Liver (tissue), 9 donors: ENCODE data around the gene PTPRN2. TPM values are rescaled to one million over a fixed set of nuclear protein-coding genes. Genes with fewer than 3 reads are reported as not detected.

ENCODE experiments used
- DNase-seq: peaks from one replicate; pipeline ENCODE4 v3.0.0-alpha.2; 2017; ENCODE audit warnings: low spot score
- H3K27ac ChIP-seq, 2 donors: one replicate each; pipeline ENCODE4 v1.7.0; 2013; ENCODE audit warnings: inconsistent platforms in 2 of 2, low read length in 2 of 2, control low read depth in 1 of 2, low read depth in 1 of 2, mild to moderate bottlenecking in 1 of 2
- H3K27me3 ChIP-seq, 4 donors: one replicate each; pipeline versions ENCODE4 v1.6.1 to v1.7.0; 2013; ENCODE audit warnings: low read length in 3 of 4, inconsistent platforms in 1 of 4, mild to moderate bottlenecking in 1 of 4, moderate library complexity in 1 of 4; ENCODE audit not compliant: control insufficient read depth in 4 of 4, insufficient read depth in 4 of 4
- H3K36me3 ChIP-seq, 4 donors: one replicate each; pipeline versions ENCODE4 v1.6.1 to v1.7.0; 2013; ENCODE audit warnings: low read length in 3 of 4, mild to moderate bottlenecking in 3 of 4, low read depth in 1 of 4, moderate library complexity in 1 of 4; ENCODE audit not compliant: control insufficient read depth in 4 of 4, insufficient read depth in 3 of 4
- H3K4me1 ChIP-seq, 4 donors: one replicate each; pipeline versions ENCODE4 v1.6.1 to v1.7.0; 2013; ENCODE audit warnings: low read length in 3 of 4, mild to moderate bottlenecking in 3 of 4, moderate library complexity in 1 of 4; ENCODE audit not compliant: control insufficient read depth in 4 of 4, insufficient read depth in 4 of 4
- H3K4me3 ChIP-seq, 3 donors: one replicate each; pipeline versions ENCODE4 v1.6.1 to v1.7.0; 2013; ENCODE audit warnings: low read length in 3 of 3, control low read depth in 1 of 3, low read depth in 1 of 3, mild to moderate bottlenecking in 1 of 3
- H3K9ac ChIP-seq, 2 donors: one replicate each; pipeline ENCODE4 v1.7.0; 2013; ENCODE audit warnings: low read length in 2 of 2, mild to moderate bottlenecking in 2 of 2, moderate library complexity in 2 of 2, control low read depth in 1 of 2, low read depth in 1 of 2
- H3K9me3 ChIP-seq, 4 donors: one replicate each; pipeline versions ENCODE4 v1.6.1 to v1.7.0; 2013; ENCODE audit warnings: low read length in 3 of 4; ENCODE audit not compliant: control insufficient read depth in 4 of 4
- ATF3 ChIP-seq: IDR thresholded peaks from 2 replicates; pipeline ENCODE4 v1.6.1; 2016; ENCODE audit warnings: antibody characterized with exemption
- EGR1 ChIP-seq, 2 donors: IDR thresholded peaks; 2 replicates each; pipeline ENCODE4 v1.6.1; 2016 to 2018; ENCODE audit warnings: antibody characterized with exemption in 2 of 2, low read depth in 2 of 2
- FOXA1 ChIP-seq: IDR thresholded peaks from 2 replicates; pipeline ENCODE4 v1.6.1; 2016; ENCODE audit warnings: antibody characterized with exemption
- FOXA2 ChIP-seq: IDR thresholded peaks from 2 replicates; pipeline ENCODE4 v1.6.1; 2016; ENCODE audit warnings: antibody characterized with exemption
- GABPA ChIP-seq, 2 donors: IDR thresholded peaks in 1 of 2; conservative IDR thresholded peaks in 1 of 2; 2 replicates each; pipeline ENCODE4 v1.6.1; 2016; ENCODE audit warnings: antibody characterized with exemption in 2 of 2, mild to moderate bottlenecking in 1 of 2, moderate library complexity in 1 of 2
- HNF4A ChIP-seq, 2 donors: conservative IDR thresholded peaks; 2 replicates each; pipeline ENCODE4 v1.6.1; 2016; ENCODE audit warnings: antibody characterized with exemption in 2 of 2, mild to moderate bottlenecking in 2 of 2
- HNF4G ChIP-seq: IDR thresholded peaks from 2 replicates; pipeline ENCODE4 v1.6.1; 2016; ENCODE audit warnings: antibody characterized with exemption
- JUND ChIP-seq, 2 donors: IDR thresholded peaks; 2 replicates each; pipeline ENCODE4 v1.6.1; 2016; ENCODE audit warnings: antibody characterized with exemption in 2 of 2
- MAX ChIP-seq: IDR thresholded peaks from 2 replicates; pipeline ENCODE4 v1.6.1; 2016; ENCODE audit warnings: antibody characterized with exemption
- NR2F2 ChIP-seq: IDR thresholded peaks from 2 replicates; pipeline ENCODE4 v1.6.1; 2016; ENCODE audit warnings: antibody characterized with exemption
- REST ChIP-seq: IDR thresholded peaks from 2 replicates; pipeline ENCODE4 v1.6.1; 2016; ENCODE audit warnings: antibody characterized with exemption, mild to moderate bottlenecking
- SP1 ChIP-seq: IDR thresholded peaks from 2 replicates; pipeline ENCODE4 v1.6.1; 2018; ENCODE audit warnings: antibody characterized with exemption, mild to moderate bottlenecking
- TAF1 ChIP-seq: conservative IDR thresholded peaks from 2 replicates; pipeline ENCODE4 v1.6.1; 2016; ENCODE audit warnings: antibody characterized with exemption, mild to moderate bottlenecking
- ZBTB33 ChIP-seq: IDR thresholded peaks from 2 replicates; pipeline ENCODE4 v1.6.1; 2016; ENCODE audit warnings: antibody characterized with exemption
- WGBS: extraction: QIAGEN DNeasy Blood & Tissue Kit; methylation state at CpG from one replicate; pipeline ENCODE4 v1.1.7; 2013; 5-methylcytosine and 5-hydroxymethylcytosine counted together
- polyA plus RNA-seq, 2 donors: library from polyadenylated mRNA; stranded (reverse) in 1 of 2; unstranded in 1 of 2; fragments of 200-250 nt in 1 of 2; fragments of >200 nt in 1 of 2; fragmentation: Nextera tagmentation in 1 of 2; extraction: Ambion mirVana in 1 of 2; gene quantifications; one replicate each; pipeline versions ENCODE4 v1.2.1 to v1.2.3, GENCODE V29; 2013 to 2015
- total RNA-seq, 2 donors: library from RNA; depleted of rRNA; stranded (reverse); fragments of >200 nt; gene quantifications; one replicate each; pipeline ENCODE4 v1.2.3, GENCODE V29; 2014
- donor health status: healthy.
- donor health status: healthy.
- donor health status: healthy.
- donor health status: healthy.
- donor health status: healthy.

PTPRN2 gene
- total and polyA plus RNA-seq, 4 donors: 0.75 to 1.9 (median 1.1) TPM

GRCh38 chr7:158098125-158099030 lies 489.2 kb downstream of the PTPRN2 start:
- Histone ChIP-seq H3K9me3 (no peaks in the 10 kb centered on the region), H3K4me1 (no peaks in the 10 kb centered on the region), H3K9ac (no peak overlapping the region), H3K4me3 (no peak overlapping the region), H3K36me3 (no peaks in the 10 kb centered on the region), H3K27me3 (no peaks in the 10 kb centered on the region), H3K27ac (no peak overlapping the region)
- 93% methylated on average over 54 of the region's 54 CpGs for WGBS
- no peak for DNase-seq
- TF ChIP-seq JUND (IDR thresholded peaks at IDR 0.05): no peak
- TF ChIP-seq GABPA (IDR thresholded peaks at IDR 0.05 in 1 of 2, conservative IDR thresholded peaks at IDR 0.05 in 1 of 2): no peak
- no peak for TF ChIP-seq NR2F2
- no peak for TF ChIP-seq HNF4A (conservative IDR thresholded peaks at IDR 0.05)
- no peak for TF ChIP-seq ATF3
- TF ChIP-seq ZBTB33: no peak
- TF ChIP-seq MAX: no peak
- no peak for TF ChIP-seq SP1
- no peak for TF ChIP-seq FOXA1
- TF ChIP-seq HNF4G: no peak
- TF ChIP-seq REST: no peak
- TF ChIP-seq FOXA2: no peak
- no peak for TF ChIP-seq EGR1 (IDR thresholded peaks at IDR 0.05; ENCODE audit: low read depth in 2 of 2)

GRCh38 chr7:158097453-158098124 lies 490.0 kb downstream of the PTPRN2 start:
- no peaks in the 10 kb centered on the region for H3K36me3 ChIP-seq
- H3K9ac ChIP-seq: no peak overlapping the region
- no peaks in the 10 kb centered on the region for H3K27me3 ChIP-seq
- no peak overlapping the region for H3K4me3 ChIP-seq
- DNase-seq: no peak
- TF ChIP-seq TAF1: no peak
- no peak for TF ChIP-seq EGR1 (IDR thresholded peaks at IDR 0.05; ENCODE audit: low read depth in 2 of 2)
- no peak overlapping the region for H3K27ac ChIP-seq
- 87% methylated on average over 39 of the region's 39 CpGs for WGBS
- no peaks in the 10 kb centered on the region for H3K9me3 ChIP-seq
- no peaks in the 10 kb centered on the region for H3K4me1 ChIP-seq
